H1 (cell line): Measurements from ENCODE around the gene BNC2. TPM values are rescaled to one million over a fixed set of nuclear protein-coding genes. Genes with fewer than 3 reads are reported as not detected.

Experiments used
- CTCF ChIA-PET: fragments of 300-600 bp; sonication (Branson Sonifier 250); formaldehyde crosslinking; loops from one replicate; lab custom pipeline; 2021; ENCODE audit not compliant: partially characterized antibody; lab: Charles Lee
- POLR2A ChIA-PET: fragments of 300-600 bp; sonication (Branson Sonifier 250); formaldehyde crosslinking; loops from one replicate; lab custom pipeline; 2021; ENCODE audit warnings: inconsistent platforms; ENCODE audit not compliant: partially characterized antibody; lab: Charles Lee
- DNase-seq, 2 experiments: peaks; one replicate each; pipeline versions ENCODE4 v3.0.0 to v3.0.0-alpha.2; 2010 to 2022; ENCODE audit warnings: low spot score in 2 of 2, low read depth in 1 of 2, mixed read lengths in 1 of 2
- FAIRE-seq: peaks from 2 replicates; lab custom pipeline; 2011; peaks lifted over from hg19 to GRCh38; lab: Jason Lieb, UNC
- H2AFZ ChIP-seq: 2 replicates; pipeline ENCODE4 v1.8.1; 2012; ENCODE audit warnings: low read length, inconsistent platforms
- H2AK5ac ChIP-seq: 2 replicates; pipeline ENCODE4 v1.6.1; 2013; ENCODE audit warnings: low read depth, low read length
- H2BK120ac ChIP-seq: replicated peaks from 2 replicates; pipeline ENCODE3; 2013; ENCODE audit warnings: low read depth, low read length, inconsistent platforms
- H2BK12ac ChIP-seq: 2 replicates; pipeline ENCODE4 v1.6.1; 2013; ENCODE audit warnings: low read depth, low read length
- H2BK15ac ChIP-seq: 2 replicates; pipeline ENCODE4 v1.6.1; 2013; ENCODE audit warnings: low read length
- H2BK20ac ChIP-seq: 2 replicates; pipeline ENCODE4 v1.6.1; 2013; ENCODE audit warnings: low read length
- H2BK5ac ChIP-seq: 2 replicates; pipeline ENCODE4 v1.6.1; 2013; ENCODE audit warnings: low read depth, low read length
- H3K14ac ChIP-seq: 2 replicates; pipeline ENCODE4 v1.6.1; 2013; ENCODE audit warnings: inconsistent platforms; ENCODE audit not compliant: insufficient read length
- H3K18ac ChIP-seq: 2 replicates; pipeline ENCODE4 v1.6.1; 2013; ENCODE audit warnings: low read length; ENCODE audit errors: extremely low read depth
- H3K23ac ChIP-seq: 2 replicates; pipeline ENCODE4 v1.6.1; 2013; ENCODE audit warnings: inconsistent platforms; ENCODE audit not compliant: insufficient read length
- H3K23me2 ChIP-seq: 2 replicates; pipeline ENCODE4 v1.6.1; 2013; ENCODE audit warnings: low read depth, low read length
- H3K27ac ChIP-seq: 2 replicates; pipeline ENCODE4 v1.6.1; 2011; ENCODE audit warnings: low read depth, low read length, inconsistent platforms
- H3K27me3 ChIP-seq, 4 experiments: replicated peaks in 1 of 4; 1 replicate in 1 of 4; 2 replicates in 3 of 4; pipeline versions ENCODE4 v1.6.1 to v1.8.1; 2011 to 2013; ENCODE audit warnings: low read length in 3 of 4, mild to moderate bottlenecking in 3 of 4, inconsistent platforms in 2 of 4, mixed read lengths in 2 of 4, moderate library complexity in 1 of 4; ENCODE audit not compliant: control insufficient read depth in 3 of 4, insufficient read depth in 3 of 4; ENCODE audit errors: extremely low read depth in 1 of 4
- H3K36me3 ChIP-seq, 4 experiments: 2 replicates each; pipeline versions ENCODE4 v1.6.1 to v1.8.1; 2011 to 2013; ENCODE audit warnings: mild to moderate bottlenecking in 4 of 4, low read length in 3 of 4, moderate library complexity in 2 of 4, control low read depth in 1 of 4, inconsistent platforms in 1 of 4; ENCODE audit not compliant: insufficient read depth in 4 of 4, control insufficient read depth in 2 of 4
- H3K4ac ChIP-seq: replicated peaks from 2 replicates; pipeline ENCODE3; 2013; ENCODE audit warnings: low read length, low read depth, mixed read lengths, inconsistent platforms; ENCODE audit not compliant: insufficient read length
- H3K4me1 ChIP-seq, 4 experiments: replicated peaks in 1 of 4; 1 replicate in 1 of 4; 2 replicates in 3 of 4; pipeline versions ENCODE4 v1.6.1 to v1.8.1; 2011 to 2013; ENCODE audit warnings: low read length in 3 of 4, inconsistent platforms in 2 of 4, mixed read lengths in 1 of 4; ENCODE audit not compliant: insufficient read depth in 4 of 4, control insufficient read depth in 3 of 4
- H3K4me2 ChIP-seq, 2 experiments: 2 replicates each; pipeline versions ENCODE4 v1.6.1 to v1.8.1; 2011 to 2013; ENCODE audit warnings: low read depth in 2 of 2, low read length in 2 of 2, control low read depth in 1 of 2, inconsistent platforms in 1 of 2, mild to moderate bottlenecking in 1 of 2; ENCODE audit not compliant: insufficient read depth in 1 of 2
- H3K4me3 ChIP-seq, 4 experiments: fragments of 200-600, 300-600 bp in 1 of 4; sonication (generic), shearing (Covaris generic), sonication (Bioruptor Twin) in 1 of 4; 2 replicates each; pipeline versions ENCODE4 v1.5.1 to v1.8.1; 2011 to 2016; ENCODE audit warnings: low read length in 4 of 4, low read depth in 3 of 4, control low read depth in 2 of 4, inconsistent platforms in 2 of 4, mild to moderate bottlenecking in 2 of 4, mixed read lengths in 1 of 4, moderate library complexity in 1 of 4; ENCODE audit not compliant: insufficient read depth in 2 of 4; ENCODE audit errors: extremely low read depth in 1 of 4
- H3K56ac ChIP-seq: replicated peaks from 2 replicates; pipeline ENCODE3; 2013; ENCODE audit warnings: low read depth, mild to moderate bottlenecking, mixed read lengths, low read length, inconsistent platforms; ENCODE audit not compliant: insufficient read length
- H3K79me1 ChIP-seq: 2 replicates; pipeline ENCODE4 v1.6.1; 2013; ENCODE audit warnings: low read depth, low read length, control low read depth
- H3K79me2 ChIP-seq, 2 experiments: 2 replicates each; pipeline versions ENCODE4 v1.6.1 to v1.8.1; 2012 to 2013; ENCODE audit warnings: low read length in 2 of 2, mild to moderate bottlenecking in 2 of 2, inconsistent platforms in 1 of 2; ENCODE audit not compliant: insufficient read depth in 2 of 2, control insufficient read depth in 1 of 2
- H3K9ac ChIP-seq, 4 experiments: replicated peaks in 1 of 4; 1 replicate in 1 of 4; 2 replicates in 3 of 4; pipeline versions ENCODE4 v1.6.1 to v1.8.1; 2011 to 2013; ENCODE audit warnings: low read depth in 3 of 4, low read length in 3 of 4, control low read depth in 2 of 4, mild to moderate bottlenecking in 2 of 4, moderate library complexity in 2 of 4, inconsistent platforms in 1 of 4; ENCODE audit errors: extremely low read depth in 1 of 4
- H3K9me3 ChIP-seq, 2 experiments: 2 replicates each; pipeline versions ENCODE4 v1.6.1 to v1.8.1; 2012 to 2013; ENCODE audit warnings: mild to moderate bottlenecking in 2 of 2, moderate library complexity in 2 of 2, control low read depth in 1 of 2, inconsistent platforms in 1 of 2, low read depth in 1 of 2, low read length in 1 of 2, mixed read lengths in 1 of 2; ENCODE audit not compliant: insufficient read depth in 2 of 2
- H4K20me1 ChIP-seq, 2 experiments: replicated peaks in 1 of 2; 2 replicates each; pipeline versions ENCODE3 to v1.8.1; 2011 to 2013; ENCODE audit warnings: inconsistent platforms in 2 of 2, low read length in 2 of 2, mild to moderate bottlenecking in 1 of 2; ENCODE audit not compliant: insufficient read depth in 2 of 2, control insufficient read depth in 1 of 2
- H4K5ac ChIP-seq: 2 replicates; pipeline ENCODE4 v1.6.1; 2013; ENCODE audit warnings: low read length, low read depth, mixed read lengths, inconsistent platforms; ENCODE audit not compliant: insufficient read length
- H4K8ac ChIP-seq: 2 replicates; pipeline ENCODE4 v1.8.0; 2013; ENCODE audit warnings: mild to moderate bottlenecking, moderate library complexity, low read length, inconsistent platforms; ENCODE audit not compliant: insufficient read depth; ENCODE audit errors: extremely low read depth
- H4K91ac ChIP-seq: replicated peaks from 2 replicates; pipeline ENCODE3; 2013; ENCODE audit warnings: low read length, mixed read lengths, inconsistent platforms; ENCODE audit not compliant: insufficient read length
- E2F6 ChIP-seq: IDR thresholded peaks from 2 replicates; pipeline ENCODE4 v1.6.1; 2012; ENCODE audit warnings: inconsistent platforms
- SIN3A ChIP-seq, 2 experiments: IDR thresholded peaks in 1 of 2; conservative IDR thresholded peaks in 1 of 2; 2 replicates each; pipeline ENCODE4 v1.6.1; 2011 to 2012; ENCODE audit warnings: low read length in 2 of 2, improper control_type of control experiment in 1 of 2, low read depth in 1 of 2, mild to moderate bottlenecking in 1 of 2
- WGBS, 2 experiments: shearing (Covaris generic) in 1 of 2; methylation state at CpG; one replicate each; pipeline versions ENCODE4 v1.1.6 to v1.1.7; 2013 to 2015; ENCODE audit warnings: low lambda C conversion rate in 2 of 2, mixed read lengths in 2 of 2, inconsistent platforms in 1 of 2, low coverage in 1 of 2, missing lambda C conversion rate in 1 of 2; ENCODE audit not compliant: insufficient replicate concordance in 2 of 2, insufficient coverage in 1 of 2, insufficient read length in 1 of 2; ENCODE audit errors: extremely low coverage in 1 of 2, missing lambda C conversion rate in 1 of 2; 5-methylcytosine and 5-hydroxymethylcytosine counted together
- long read RNA-seq, 2 experiments: library from RNA in 1 of 2; library from capped mRNA in 1 of 2; stranded (forward); transcript quantifications; one replicate each; pipeline ENCODE4 v2.0.0, GENCODE V29; 2021; ENCODE audit warnings: inconsistent platforms in 1 of 2
- polyA minus RNA-seq, 3 experiments: library from RNA; depleted of rRNA, polyadenylated mRNA; stranded (reverse); fragments of >200 nt; gene quantifications; 1 replicate in 2 of 3; 2 replicates in 1 of 3; pipeline ENCODE4 v1.2.3, GENCODE V29; 2011
- polyA plus RNA-seq, 7 experiments: library from polyadenylated mRNA; depleted of rRNA in 3 of 7; stranded (reverse) in 5 of 7; unstranded in 2 of 7; fragments of >200 nt in 5 of 7; fragments of 200-250 nt in 2 of 7; gene quantifications; 1 replicate in 5 of 7; 2 replicates in 1 of 7; 4 replicates in 1 of 7; pipeline versions ENCODE4 v1.2.1 to v1.2.3, GENCODE V29; 2011 to 2013; ENCODE audit warnings: missing spikeins in 2 of 7, mixed read lengths in 2 of 7
- total RNA-seq: library from RNA; stranded (reverse); fragmentation: NEBNext Ultra II Directional; extraction: Animal tissue kit (Norgen Biotek cat#: 25700); gene quantifications from 2 replicates; pipeline ENCODE4 v1.2.1, GENCODE V29; 2021

BNC2 gene, protein sequence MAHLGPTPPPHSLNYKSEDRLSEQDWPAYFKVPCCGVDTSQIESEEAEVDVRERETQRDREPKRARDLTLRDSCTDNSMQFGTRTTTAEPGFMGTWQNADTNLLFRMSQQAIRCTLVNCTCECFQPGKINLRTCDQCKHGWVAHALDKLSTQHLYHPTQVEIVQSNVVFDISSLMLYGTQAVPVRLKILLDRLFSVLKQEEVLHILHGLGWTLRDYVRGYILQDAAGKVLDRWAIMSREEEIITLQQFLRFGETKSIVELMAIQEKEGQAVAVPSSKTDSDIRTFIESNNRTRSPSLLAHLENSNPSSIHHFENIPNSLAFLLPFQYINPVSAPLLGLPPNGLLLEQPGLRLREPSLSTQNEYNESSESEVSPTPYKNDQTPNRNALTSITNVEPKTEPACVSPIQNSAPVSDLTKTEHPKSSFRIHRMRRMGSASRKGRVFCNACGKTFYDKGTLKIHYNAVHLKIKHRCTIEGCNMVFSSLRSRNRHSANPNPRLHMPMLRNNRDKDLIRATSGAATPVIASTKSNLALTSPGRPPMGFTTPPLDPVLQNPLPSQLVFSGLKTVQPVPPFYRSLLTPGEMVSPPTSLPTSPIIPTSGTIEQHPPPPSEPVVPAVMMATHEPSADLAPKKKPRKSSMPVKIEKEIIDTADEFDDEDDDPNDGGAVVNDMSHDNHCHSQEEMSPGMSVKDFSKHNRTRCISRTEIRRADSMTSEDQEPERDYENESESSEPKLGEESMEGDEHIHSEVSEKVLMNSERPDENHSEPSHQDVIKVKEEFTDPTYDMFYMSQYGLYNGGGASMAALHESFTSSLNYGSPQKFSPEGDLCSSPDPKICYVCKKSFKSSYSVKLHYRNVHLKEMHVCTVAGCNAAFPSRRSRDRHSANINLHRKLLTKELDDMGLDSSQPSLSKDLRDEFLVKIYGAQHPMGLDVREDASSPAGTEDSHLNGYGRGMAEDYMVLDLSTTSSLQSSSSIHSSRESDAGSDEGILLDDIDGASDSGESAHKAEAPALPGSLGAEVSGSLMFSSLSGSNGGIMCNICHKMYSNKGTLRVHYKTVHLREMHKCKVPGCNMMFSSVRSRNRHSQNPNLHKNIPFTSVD
- total RNA-seq: 26.8 and 28.1 TPM in 2 replicates
- 11.3 and 16.0 TPM in 2 replicates for polyA plus RNA-seq (2011; rRNA removed)
- 15.0 TPM for polyA plus RNA-seq (2011; cell fraction: cytosol; rRNA removed)
- 24.5 TPM for polyA plus RNA-seq (2011; cell fraction: nucleus; rRNA removed)
- 13.5 to 21.7 TPM (median 16.4 TPM) in 4 replicates for polyA plus RNA-seq (2012, experiment 1 of 2)
- polyA plus RNA-seq (2012, experiment 2 of 2): 0.97 TPM
- 3.9 TPM for polyA plus RNA-seq (2013, experiment 1 of 2)
- 3.4 TPM for polyA plus RNA-seq (2013, experiment 2 of 2)
- 100 and 146 TPM in 2 replicates for polyA minus RNA-seq (2011; rRNA and poly(A)+ RNA removed)
- polyA minus RNA-seq (2011; cell fraction: cytosol; rRNA and poly(A)+ RNA removed): 19.4 TPM
- polyA minus RNA-seq (2011; cell fraction: nucleus; rRNA and poly(A)+ RNA removed): 85.0 TPM
- long read RNA-seq, experiment 1, partial matches to known transcripts: 1 of 12 reads
- long read RNA-seq, experiment 1, other reads (novel, unspliced or antisense): 11 of 12 reads
- long read RNA-seq, experiment 2, partial matches to known transcripts: 0 of 3 reads
- long read RNA-seq, experiment 2, other reads (novel, unspliced or antisense): 3 of 3 reads

DNA sequence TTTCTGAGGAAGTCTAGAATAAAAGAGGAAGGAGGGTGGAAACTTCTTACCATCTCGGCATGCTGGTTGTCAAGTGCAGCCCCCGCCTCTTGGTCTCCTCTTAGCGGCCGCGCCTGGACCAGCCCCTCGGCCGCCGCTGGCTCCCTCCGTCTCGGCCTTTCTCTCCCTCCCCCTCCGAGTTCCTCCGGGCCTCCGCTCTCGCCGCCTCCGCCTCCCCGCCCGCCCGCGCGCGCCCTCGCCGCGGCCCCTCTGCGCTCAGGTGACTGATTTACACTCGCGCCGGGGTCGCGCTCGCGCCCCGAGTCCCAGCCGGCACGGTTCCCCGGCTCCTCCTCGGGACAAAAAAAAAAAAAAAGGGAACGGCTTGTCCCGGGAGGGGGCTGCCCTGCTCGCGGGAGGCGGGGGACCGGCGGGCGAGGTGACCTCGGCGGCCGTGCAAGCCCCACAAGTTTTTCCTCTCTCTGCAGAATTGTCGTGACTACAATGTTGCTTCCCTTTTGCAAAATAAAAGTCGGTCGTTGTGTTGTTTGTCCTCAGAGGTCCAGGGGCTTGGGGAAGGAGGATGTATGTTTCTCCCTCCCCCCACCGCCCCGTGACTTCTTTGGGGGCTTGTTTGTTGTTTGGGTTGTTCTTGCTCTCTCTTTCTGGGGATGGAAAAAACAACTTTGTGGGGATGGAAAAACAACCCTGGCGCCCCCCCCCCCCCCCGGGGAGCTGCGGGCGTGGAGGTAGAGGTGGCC is at the start of gene BNC2:
BNC2 (minus strand) TSS at position 75 of the 740 bp plus-strand sequence; CDS start at position 53, 22 bp downstream.
- peak within 1 kb of the TSS; percentile 61 for H4K91ac ChIP-seq
- no peak within 1 kb of the TSS for H2BK120ac ChIP-seq
- peak within 1 kb of the TSS; percentile 79 to 99 (median 90) for H3K4me3 ChIP-seq
- 0 out of 2 replicates have a peak within 1 kb of the TSS, but pooled peaks have one; percentile 0 for H2AFZ ChIP-seq
- H3K23ac ChIP-seq: no peak within 1 kb of the TSS
- H3K27me3 ChIP-seq: no peaks in the 10 kb centered on the region
- no peak within 1 kb of the TSS for H3K4ac ChIP-seq
- 0 out of 2 replicates have a peak within 1 kb of the TSS, but pooled peaks have one; percentile 16 for H2BK15ac ChIP-seq
- no peaks in the 10 kb centered on the region for H3K79me1 ChIP-seq
- H2AK5ac ChIP-seq: no peak within 1 kb of the TSS
- H4K20me1 ChIP-seq: no peaks in the 10 kb centered on the region
- peak within 1 kb of the TSS; percentile 91 for H3K18ac ChIP-seq
- H3K23me2 ChIP-seq: peaks cover 6% of the 10 kb centered on the region; the same call in 1 of the 2 replicates
- 0 out of 2 replicates have a peak within 1 kb of the TSS, but pooled peaks have one; percentile 21 for H3K27ac ChIP-seq
- 3% methylated on average over 18 of the region's 58 CpGs; no CpG with 5 or more reads in 1 of the 2 experiments for WGBS, 2 experiments
- peak within 1 kb of the TSS; percentile 86 to 99 for H3K4me2 ChIP-seq
- POLR2A ChIA-PET: interaction anchor here (0.6 to 1.4 kb wide), 7 partner anchors 12 to 244 kb away, joined by 3 to 4 read pairs (median 3); no protein-coding TSS in a partner anchor
- no peak within 1 kb of the TSS for H3K14ac ChIP-seq
- DNase-seq (peak in 1 of 2 experiments; percentile 84), FAIRE-seq (no peak)
- H3K79me2 ChIP-seq: peaks cover 0 to 42% of the 10 kb centered on the region in 2 experiments; a peak in 3 of 4 replicates
- H4K8ac ChIP-seq: peak within 1 kb of the TSS; percentile 88
- no peak within 1 kb of the TSS for H2BK5ac ChIP-seq
- H4K5ac ChIP-seq: peak within 1 kb of the TSS; percentile 71
- peaks cover 2 to 17% (median 7%) of the 10 kb centered on the region in 4 experiments; a peak in 5 of 7 replicates for H3K4me1 ChIP-seq
- H3K56ac ChIP-seq: peak within 1 kb of the TSS; percentile 66
- H2BK20ac ChIP-seq: no peak within 1 kb of the TSS
- no peaks in the 10 kb centered on the region for H3K36me3 ChIP-seq
- H2BK12ac ChIP-seq: peak within 1 kb of the TSS; percentile 42; the same call in 1 of the 2 replicates
- no peaks in the 10 kb centered on the region for H3K9me3 ChIP-seq
- H3K9ac ChIP-seq: peak within 1 kb of the TSS; percentile 53 to 71 (median 58)
- CTCF ChIA-PET: interaction anchor here (0.7 kb wide), 1 partner anchor 500 kb away, joined by 4 read pairs; no protein-coding TSS in a partner anchor
- TF ChIP-seq E2F6 (no peak), SIN3A (conservative IDR thresholded peaks at IDR 0.05 in 1 of 2, IDR thresholded peaks at IDR 0.05 in 1 of 2; ENCODE audit: low read depth in 1 of 2, low read length in 2 of 2) (peak in 1 of 2 experiments; percentile 26; a peak in 2 of 4 replicates)
